ENCODE measurements around the gene PROSER3. TPM values are rescaled to one million over a fixed set of nuclear protein-coding genes. Genes with fewer than 3 reads are reported as not detected.
A peak's percentile ranks its signal among the peaks of the same experiment; 100 is the strongest.

PROSER3 gene
- total RNA-seq, 2 experiments from 2014 or later, result 17.2 to 66.1 TPM

DNA sequence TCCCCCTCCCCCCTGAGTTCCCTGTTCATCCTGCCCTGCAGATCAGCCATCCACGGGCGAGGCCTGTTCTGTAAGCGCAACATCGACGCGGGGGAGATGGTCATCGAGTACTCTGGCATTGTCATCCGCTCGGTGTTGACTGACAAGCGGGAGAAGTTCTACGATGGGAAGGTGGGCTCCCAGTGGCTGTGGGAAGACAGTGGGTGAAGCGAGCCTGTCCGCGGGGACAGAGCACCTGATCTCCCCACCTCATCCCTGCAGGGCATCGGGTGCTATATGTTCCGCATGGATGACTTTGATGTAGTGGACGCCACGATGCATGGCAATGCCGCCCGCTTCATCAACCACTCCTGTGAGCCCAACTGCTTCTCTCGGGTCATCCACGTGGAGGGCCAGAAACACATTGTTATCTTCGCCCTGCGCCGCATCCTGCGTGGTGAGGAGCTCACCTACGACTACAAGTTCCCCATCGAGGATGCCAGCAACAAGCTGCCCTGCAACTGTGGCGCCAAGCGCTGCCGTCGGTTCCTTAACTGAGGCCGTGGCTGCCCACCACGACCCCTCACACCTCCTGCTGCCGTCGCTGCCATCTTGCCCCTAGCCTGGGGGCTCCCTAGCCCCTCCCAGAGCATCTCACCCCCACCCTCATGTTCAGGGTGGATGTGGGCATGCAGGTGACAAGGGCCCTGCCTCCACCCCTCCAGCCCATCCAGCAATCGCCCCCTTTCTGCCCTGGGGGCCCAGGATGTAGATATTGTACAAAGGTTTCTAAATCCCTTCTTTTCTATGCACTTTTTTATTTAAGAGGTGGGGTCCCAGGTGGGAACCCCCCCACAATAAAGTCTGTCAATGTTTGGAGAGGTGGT lies 19.7 kb upstream of the PROSER3 start:
- no peaks in the 10 kb centered on the region for H3K79me2 ChIP-seq (ENCODE audit: insufficient read depth, low read depth, low read length)
- CTCF ChIA-PET (ENCODE audit: unreplicated experiment), result no interaction called here
- POLR2A ChIA-PET, result no interaction called here

DNA sequence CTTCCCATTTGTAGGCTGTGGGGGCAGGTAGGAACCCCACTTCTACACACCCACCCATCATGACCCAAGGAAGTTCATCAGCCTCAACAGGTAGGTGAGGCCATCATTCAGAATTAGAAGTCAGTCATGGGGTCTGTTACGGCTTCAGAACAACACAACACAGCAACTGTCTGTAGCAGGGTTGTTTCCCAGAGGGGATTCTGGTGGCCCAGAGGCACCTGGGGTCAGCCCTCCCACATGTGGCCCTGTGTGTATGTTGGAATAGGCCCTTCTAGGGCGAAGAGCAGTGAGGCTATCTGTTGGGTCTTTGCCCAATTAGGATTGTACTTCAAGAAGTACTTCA lies 19.1 kb upstream of the PROSER3 start:
- Histone ChIP-seq H3K4me2 (ENCODE audit: low read length) (no peak overlapping the region), H3K4me3 (ENCODE audit: low read depth, low read length, poor library complexity, severe bottlenecking) (no peak overlapping the region), H3K79me2 (ENCODE audit: insufficient read depth, low read depth, low read length) (no peaks in the 10 kb centered on the region; the same call in 1 of the 2 replicates), H4K20me1 (ENCODE audit: insufficient read depth, low read length) (no peaks in the 10 kb centered on the region), H3K9me2 (ENCODE audit: insufficient read depth, low read length) (no peaks in the 10 kb centered on the region), H3K36me3 (ENCODE audit: insufficient read depth, low read length) (peaks cover 58% of the 10 kb centered on the region), H3K4me1 (ENCODE audit: insufficient read depth, low read length, poor library complexity, severe bottlenecking) (peaks cover 46% of the 10 kb centered on the region), H3K27ac (ENCODE audit: low read depth, low read length, poor library complexity, severe bottlenecking) (no peak overlapping the region), H2AFZ (ENCODE audit: low read length) (no peak overlapping the region), H3K9me3 (ENCODE audit: low read length) (no peaks in the 10 kb centered on the region)
- DNase-seq (ENCODE audit: low spot score), result no peak
- intact Hi-C loops (cut with micrococcal nuclease; ENCODE audit: unreplicated experiment), result no loop called here
- POLR2A ChIA-PET, result no interaction called here
- BruUV-seq (replicated peaks), result no TSS peak
- CTCF ChIA-PET (ENCODE audit: unreplicated experiment), result no interaction called here
- TF ChIP-seq, protein P1, sequence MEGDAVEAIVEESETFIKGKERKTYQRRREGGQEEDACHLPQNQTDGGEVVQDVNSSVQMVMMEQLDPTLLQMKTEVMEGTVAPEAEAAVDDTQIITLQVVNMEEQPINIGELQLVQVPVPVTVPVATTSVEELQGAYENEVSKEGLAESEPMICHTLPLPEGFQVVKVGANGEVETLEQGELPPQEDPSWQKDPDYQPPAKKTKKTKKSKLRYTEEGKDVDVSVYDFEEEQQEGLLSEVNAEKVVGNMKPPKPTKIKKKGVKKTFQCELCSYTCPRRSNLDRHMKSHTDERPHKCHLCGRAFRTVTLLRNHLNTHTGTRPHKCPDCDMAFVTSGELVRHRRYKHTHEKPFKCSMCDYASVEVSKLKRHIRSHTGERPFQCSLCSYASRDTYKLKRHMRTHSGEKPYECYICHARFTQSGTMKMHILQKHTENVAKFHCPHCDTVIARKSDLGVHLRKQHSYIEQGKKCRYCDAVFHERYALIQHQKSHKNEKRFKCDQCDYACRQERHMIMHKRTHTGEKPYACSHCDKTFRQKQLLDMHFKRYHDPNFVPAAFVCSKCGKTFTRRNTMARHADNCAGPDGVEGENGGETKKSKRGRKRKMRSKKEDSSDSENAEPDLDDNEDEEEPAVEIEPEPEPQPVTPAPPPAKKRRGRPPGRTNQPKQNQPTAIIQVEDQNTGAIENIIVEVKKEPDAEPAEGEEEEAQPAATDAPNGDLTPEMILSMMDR (conservative IDR thresholded peaks at IDR 0.05; ENCODE audit: low read length), result no peak
- no peak for TF ChIP-seq EZH2phosphoT487 (IDR thresholded peaks at IDR 0.05; ENCODE audit: borderline replicate concordance, low read depth, low read length)

More for the DNA sequence above, 19.7 kb upstream of the PROSER3 start:
- Histone ChIP-seq H3K4me1 (ENCODE audit: insufficient read depth, low read length, poor library complexity, severe bottlenecking) (peaks cover 41% of the 10 kb centered on the region), H3K4me2 (ENCODE audit: low read length) (no peak overlapping the region), H3K9me2 (ENCODE audit: insufficient read depth, low read length) (no peaks in the 10 kb centered on the region), H3K9me3 (ENCODE audit: low read length) (no peaks in the 10 kb centered on the region), H3K36me3 (ENCODE audit: insufficient read depth, low read length) (peaks cover 64% of the 10 kb centered on the region), H3K4me3 (ENCODE audit: low read depth, low read length, poor library complexity, severe bottlenecking) (no peak overlapping the region), H3K27ac (ENCODE audit: low read depth, low read length, poor library complexity, severe bottlenecking) (no peak overlapping the region), H2AFZ (ENCODE audit: low read length) (no peak overlapping the region), H4K20me1 (ENCODE audit: insufficient read depth, low read length) (no peaks in the 10 kb centered on the region)
- BruUV-seq (replicated peaks), result TSS peak; percentile 94
- DNase-seq (ENCODE audit: low spot score), result no peak
- no peak for TF ChIP-seq EZH2phosphoT487 (IDR thresholded peaks at IDR 0.05; ENCODE audit: borderline replicate concordance, low read depth, low read length)
- TF ChIP-seq, protein P1 (conservative IDR thresholded peaks at IDR 0.05; ENCODE audit: low read length), result no peak
- intact Hi-C loops (cut with micrococcal nuclease; ENCODE audit: unreplicated experiment), result no loop called here

All from OCI-LY7 (cell line).